Kidney epithelial cell (primary cell): Measurements from ENCODE around the gene SRGAP1. TPM values are rescaled to one million over a fixed set of nuclear protein-coding genes. Genes with fewer than 3 reads are reported as not detected.
"Not testable (repeated sequence)": the region's sequence is repeated elsewhere in the genome, so short reads cannot be mapped to it uniquely, and the experiment has no call there.

Source experiments
- DNase-seq: peaks from one replicate; pipeline ENCODE4 v3.0.0-alpha.2; 2010; ENCODE audit warnings: low read depth
- H3K27me3 ChIP-seq: 2 replicates; pipeline ENCODE4 v1.6.0; 2011; ENCODE audit warnings: low read length; ENCODE audit not compliant: control insufficient read depth, insufficient read depth
- H3K36me3 ChIP-seq: 2 replicates; pipeline ENCODE4 v1.5.1; 2011; ENCODE audit warnings: low read length; ENCODE audit not compliant: control insufficient read depth, insufficient read depth
- H3K4me3 ChIP-seq: 2 replicates; pipeline ENCODE4 v1.5.1; 2011; ENCODE audit warnings: low read depth, mild to moderate bottlenecking, control low read depth, low read length
- total RNA-seq: library from RNA; depleted of rRNA; stranded (reverse); fragments of >200 nt; gene quantifications from 2 replicates; pipeline ENCODE4 v1.2.3, GENCODE V29; 2015
- TF ChIP-seq, protein P1 (sequence below): IDR thresholded peaks from 2 replicates; pipeline ENCODE4 v1.5.1; 2011; ENCODE audit warnings: mild to moderate bottlenecking, moderate library complexity, low read length, control low read depth, inconsistent platforms; ENCODE audit not compliant: insufficient read depth, poor library complexity, severe bottlenecking

SRGAP1 gene
- total RNA-seq, 1 donor from 2014 or later, result 28.9 TPM

DNA sequence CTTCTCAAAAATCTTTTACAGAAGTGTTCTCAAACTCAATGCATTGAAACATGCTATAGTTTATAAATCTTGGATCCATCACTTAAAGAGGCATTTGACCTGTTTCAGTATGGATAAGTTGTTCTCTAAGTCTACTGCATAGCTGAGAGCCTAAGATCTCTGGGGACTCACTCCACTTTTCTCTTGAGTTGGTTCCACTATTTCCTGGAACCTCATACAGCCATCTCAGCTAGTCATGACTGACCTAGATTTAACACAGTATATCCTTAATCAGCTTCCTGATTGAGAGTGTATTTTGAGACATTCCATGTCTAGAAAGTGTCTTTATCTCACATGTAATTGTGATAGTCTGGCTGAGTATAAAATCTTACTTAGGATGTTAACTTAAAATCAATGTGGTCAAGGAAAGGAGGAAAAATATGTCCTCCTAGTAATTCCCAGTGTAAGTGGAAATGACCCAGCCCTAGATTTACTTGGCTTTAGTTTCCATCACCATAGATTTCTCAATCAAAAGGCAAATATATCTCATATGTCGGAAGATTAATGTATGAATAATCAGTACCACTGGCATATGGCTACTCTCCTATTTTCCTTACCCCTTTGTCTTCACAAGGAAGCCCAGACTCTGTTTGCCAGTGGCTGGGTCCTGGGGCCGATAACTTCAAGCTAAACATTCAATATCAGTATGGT is 315.7 kb downstream of the SRGAP1 start:
- no peak overlapping the region for H3K4me3 ChIP-seq
- no peaks in the 10 kb centered on the region for H3K36me3 ChIP-seq
- DNase-seq, result no peak
- TF ChIP-seq, protein P1, sequence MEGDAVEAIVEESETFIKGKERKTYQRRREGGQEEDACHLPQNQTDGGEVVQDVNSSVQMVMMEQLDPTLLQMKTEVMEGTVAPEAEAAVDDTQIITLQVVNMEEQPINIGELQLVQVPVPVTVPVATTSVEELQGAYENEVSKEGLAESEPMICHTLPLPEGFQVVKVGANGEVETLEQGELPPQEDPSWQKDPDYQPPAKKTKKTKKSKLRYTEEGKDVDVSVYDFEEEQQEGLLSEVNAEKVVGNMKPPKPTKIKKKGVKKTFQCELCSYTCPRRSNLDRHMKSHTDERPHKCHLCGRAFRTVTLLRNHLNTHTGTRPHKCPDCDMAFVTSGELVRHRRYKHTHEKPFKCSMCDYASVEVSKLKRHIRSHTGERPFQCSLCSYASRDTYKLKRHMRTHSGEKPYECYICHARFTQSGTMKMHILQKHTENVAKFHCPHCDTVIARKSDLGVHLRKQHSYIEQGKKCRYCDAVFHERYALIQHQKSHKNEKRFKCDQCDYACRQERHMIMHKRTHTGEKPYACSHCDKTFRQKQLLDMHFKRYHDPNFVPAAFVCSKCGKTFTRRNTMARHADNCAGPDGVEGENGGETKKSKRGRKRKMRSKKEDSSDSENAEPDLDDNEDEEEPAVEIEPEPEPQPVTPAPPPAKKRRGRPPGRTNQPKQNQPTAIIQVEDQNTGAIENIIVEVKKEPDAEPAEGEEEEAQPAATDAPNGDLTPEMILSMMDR, result no peak
- no peaks in the 10 kb centered on the region for H3K27me3 ChIP-seq

DNA sequence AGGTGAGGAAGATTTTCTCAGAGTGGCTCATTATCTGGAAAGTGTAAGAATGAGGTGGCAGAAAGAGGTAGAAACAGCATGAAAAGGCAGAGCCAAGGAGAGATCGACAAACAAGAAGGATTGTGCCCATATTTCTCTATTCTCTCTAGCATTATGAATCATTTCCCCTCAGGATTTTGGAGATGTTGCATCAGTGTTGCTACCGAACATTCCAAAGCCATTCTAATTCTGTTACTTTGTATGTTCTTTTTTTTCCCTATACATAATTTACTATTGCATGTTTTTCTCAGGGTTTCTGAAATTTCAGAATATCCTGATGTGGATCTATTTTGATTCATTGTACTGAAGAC is 316.2 kb downstream of the SRGAP1 start:
- no peak overlapping the region for H3K4me3 ChIP-seq

DNA sequence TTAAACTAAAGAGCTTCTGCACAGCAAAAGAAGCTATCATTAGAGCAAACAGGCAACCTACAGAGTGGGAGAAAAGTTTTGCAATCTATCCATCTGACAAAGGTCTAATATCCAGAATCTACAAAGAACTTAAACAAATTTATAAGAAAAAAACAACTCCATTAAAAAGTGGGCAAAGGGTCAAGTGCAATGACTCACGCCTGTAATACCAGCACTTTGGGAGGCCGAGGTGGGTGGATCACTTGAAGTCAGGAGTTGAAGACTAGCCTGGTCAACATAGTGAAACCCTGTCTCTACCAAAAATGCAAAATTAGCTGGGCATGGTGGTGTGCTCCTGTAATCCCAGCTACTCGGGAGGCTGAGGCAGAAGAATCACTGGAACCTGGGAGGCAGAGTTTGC is 322.1 kb downstream of the SRGAP1 start:
- H3K27me3 ChIP-seq, DNase-seq, H3K36me3 ChIP-seq, H3K4me3 ChIP-seq: not testable (repeated sequence)

More for the DNA sequence above, 316.2 kb downstream of the SRGAP1 start:
- TF ChIP-seq, protein P1, result no peak
- DNase-seq, result no peak
- no peaks in the 10 kb centered on the region for H3K36me3 ChIP-seq
- H3K27me3 ChIP-seq, result no peaks in the 10 kb centered on the region

DNA sequence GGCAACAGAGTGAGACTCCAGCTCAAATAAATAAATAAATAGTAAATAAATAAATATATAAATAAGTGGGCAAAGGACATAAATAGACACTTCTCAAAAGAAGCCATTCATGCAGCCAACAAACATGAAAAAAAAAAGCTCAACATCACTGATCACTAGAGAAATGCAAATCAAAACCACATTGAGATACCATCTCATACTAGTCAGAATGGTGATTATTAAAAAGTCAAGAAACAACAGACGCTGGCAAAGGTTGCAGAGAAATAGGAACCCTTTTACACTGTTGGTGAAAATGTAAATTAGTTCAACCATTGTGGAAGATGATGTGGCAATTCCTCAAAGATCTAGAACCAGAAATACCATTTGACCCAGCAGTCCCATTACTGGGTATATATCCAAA is 322.5 kb downstream of the SRGAP1 start:
- not testable (repeated sequence) for H3K27me3 ChIP-seq, H3K4me3 ChIP-seq, DNase-seq, H3K36me3 ChIP-seq

DNA sequence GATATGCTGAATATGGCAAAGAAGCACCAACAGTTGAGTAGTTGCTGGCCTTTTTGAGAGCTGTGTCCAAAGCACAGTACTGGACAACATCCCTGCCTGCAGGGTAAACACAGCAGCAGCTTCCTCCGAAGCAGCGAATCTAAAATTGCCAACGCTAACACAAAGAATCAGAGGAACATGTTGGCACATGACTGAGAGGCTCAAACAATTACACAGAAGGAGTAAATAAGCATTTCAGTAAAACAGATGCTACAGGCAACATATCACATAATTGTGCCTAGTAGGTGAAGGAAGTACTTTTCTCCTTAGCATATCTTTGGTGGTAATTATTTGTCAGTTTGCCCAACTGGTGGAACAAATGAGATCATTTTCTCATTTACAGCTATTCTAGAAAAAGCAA is 325.5 kb downstream of the SRGAP1 start:
- H3K36me3 ChIP-seq, result no peaks in the 10 kb centered on the region
- H3K27me3 ChIP-seq, result no peaks in the 10 kb centered on the region
- TF ChIP-seq, protein P1, result no peak
- DNase-seq, result no peak
- no peak overlapping the region for H3K4me3 ChIP-seq

DNA sequence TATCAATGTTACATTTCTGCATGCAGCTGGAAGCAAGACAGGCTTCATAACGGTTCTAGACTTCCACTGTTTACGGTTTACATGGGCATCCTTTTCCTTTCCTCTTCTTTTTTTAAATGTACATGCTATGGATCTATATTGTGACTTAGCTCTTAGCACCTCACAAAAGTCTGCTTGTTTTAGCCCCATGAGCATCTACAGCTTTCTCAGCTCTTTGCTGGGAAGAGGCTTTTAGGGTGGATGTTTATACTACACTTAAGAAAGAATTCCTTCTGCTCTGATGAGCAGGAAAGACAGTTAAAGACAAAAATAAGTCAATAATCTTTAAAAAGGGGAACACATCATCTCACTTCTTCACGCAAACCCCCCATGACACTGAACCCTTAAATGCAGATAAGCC is 326.2 kb downstream of the SRGAP1 start:
- Histone ChIP-seq H3K4me3 (no peak overlapping the region), H3K27me3 (no peaks in the 10 kb centered on the region), H3K36me3 (no peaks in the 10 kb centered on the region)
- DNase-seq, result no peak
- TF ChIP-seq, protein P1, result no peak

DNA sequence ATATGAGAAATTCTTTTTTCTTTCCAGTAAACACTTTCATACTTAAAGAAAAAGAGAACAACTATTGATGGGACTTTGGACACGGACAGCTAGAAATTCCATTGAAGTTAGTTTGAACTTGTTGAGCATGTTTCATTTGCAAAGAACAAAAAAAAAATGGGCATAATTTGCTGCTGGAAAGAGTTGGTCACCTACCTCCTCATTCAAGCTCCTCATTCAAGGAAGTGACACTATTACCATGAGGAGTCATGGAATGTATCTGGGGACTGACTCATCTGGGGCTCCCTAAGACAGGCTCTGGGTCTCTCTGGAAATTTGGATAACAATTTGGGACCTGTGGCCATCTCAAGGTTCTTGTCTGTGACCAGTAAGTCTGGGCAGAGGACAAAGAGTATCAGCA is 327.2 kb downstream of the SRGAP1 start:
- Histone ChIP-seq H3K27me3 (no peaks in the 10 kb centered on the region), H3K4me3 (no peak overlapping the region), H3K36me3 (no peaks in the 10 kb centered on the region)
- no peak for DNase-seq
- TF ChIP-seq, protein P1, result no peak
